Measurements from ENCODE around the gene ODAD3. TPM values are rescaled to one million over a fixed set of nuclear protein-coding genes. Genes with fewer than 3 reads are reported as not detected.

Gene ODAD3
- total RNA-seq, 1 donor from 2014 or later: 0.66 TPM

DNA sequence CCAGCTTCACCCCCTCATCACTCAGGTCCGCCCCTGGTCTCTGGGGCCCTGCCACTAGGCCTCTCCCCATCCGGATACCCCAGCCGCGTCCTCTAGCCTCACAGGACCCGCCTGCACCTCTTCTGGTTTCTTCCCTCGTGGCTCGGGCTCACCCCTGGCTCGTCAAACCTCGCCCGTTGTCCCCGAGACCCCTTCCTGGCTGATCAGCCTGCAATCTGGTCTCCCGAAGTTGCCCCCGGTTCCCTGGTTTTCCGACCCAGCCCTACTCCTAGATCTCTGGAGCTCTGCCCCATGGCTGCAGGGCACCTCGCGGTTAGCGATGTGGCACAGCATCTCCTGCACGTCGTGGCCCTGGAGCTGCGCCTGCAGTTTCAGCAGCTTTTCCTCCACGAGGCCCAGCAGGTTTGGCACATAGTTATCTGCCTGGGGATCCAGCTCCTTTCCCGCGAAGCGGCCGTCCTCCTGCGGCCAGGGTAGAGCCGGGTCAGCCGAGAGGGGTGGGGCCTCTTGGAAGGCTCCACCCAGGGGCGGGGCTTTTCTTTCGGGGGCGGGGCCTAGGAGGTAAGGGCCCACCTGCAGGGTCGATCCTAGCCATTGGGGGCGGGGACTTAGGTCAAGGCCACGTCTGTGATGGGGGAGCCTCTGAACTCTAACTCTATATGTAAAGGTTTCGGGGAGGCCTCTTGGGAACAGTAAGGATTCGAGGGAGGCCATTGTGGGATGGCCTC lies 13.4 kb downstream of the ODAD3 start:
- Mint-ChIP-seq H3K27me3 (ENCODE audit: low read depth, unreplicated experiment) (peaks cover 46% of the 10 kb centered on the region), H3K4me1 (ENCODE audit: low read depth, unreplicated experiment) (no peaks in the 10 kb centered on the region), H3K4me3 (ENCODE audit: unreplicated experiment) (no peak overlapping the region), H3K27ac (ENCODE audit: unreplicated experiment) (no peak overlapping the region), H3K36me3 (ENCODE audit: low read depth, unreplicated experiment) (no peaks in the 10 kb centered on the region), H3K9me3 (ENCODE audit: unreplicated experiment) (peaks cover 3% of the 10 kb centered on the region)
- H2AFZ ChIP-seq (ENCODE audit: low read depth, low read length): peak overlapping the region; percentile 34
- H3K27ac ChIP-seq (ENCODE audit: low read depth, low read length): no peak overlapping the region
- TF ChIP-seq, protein P1, sequence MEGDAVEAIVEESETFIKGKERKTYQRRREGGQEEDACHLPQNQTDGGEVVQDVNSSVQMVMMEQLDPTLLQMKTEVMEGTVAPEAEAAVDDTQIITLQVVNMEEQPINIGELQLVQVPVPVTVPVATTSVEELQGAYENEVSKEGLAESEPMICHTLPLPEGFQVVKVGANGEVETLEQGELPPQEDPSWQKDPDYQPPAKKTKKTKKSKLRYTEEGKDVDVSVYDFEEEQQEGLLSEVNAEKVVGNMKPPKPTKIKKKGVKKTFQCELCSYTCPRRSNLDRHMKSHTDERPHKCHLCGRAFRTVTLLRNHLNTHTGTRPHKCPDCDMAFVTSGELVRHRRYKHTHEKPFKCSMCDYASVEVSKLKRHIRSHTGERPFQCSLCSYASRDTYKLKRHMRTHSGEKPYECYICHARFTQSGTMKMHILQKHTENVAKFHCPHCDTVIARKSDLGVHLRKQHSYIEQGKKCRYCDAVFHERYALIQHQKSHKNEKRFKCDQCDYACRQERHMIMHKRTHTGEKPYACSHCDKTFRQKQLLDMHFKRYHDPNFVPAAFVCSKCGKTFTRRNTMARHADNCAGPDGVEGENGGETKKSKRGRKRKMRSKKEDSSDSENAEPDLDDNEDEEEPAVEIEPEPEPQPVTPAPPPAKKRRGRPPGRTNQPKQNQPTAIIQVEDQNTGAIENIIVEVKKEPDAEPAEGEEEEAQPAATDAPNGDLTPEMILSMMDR (IDR thresholded peaks at IDR 0.05; ENCODE audit: insufficient read depth, low read depth, low read length): no peak
- peak; percentile 52 for TF ChIP-seq EZH2 (IDR thresholded peaks at IDR 0.05; ENCODE audit: insufficient read depth, low read length)
- no peak overlapping the region for H3K9ac ChIP-seq (ENCODE audit: low read length)
- no peaks in the 10 kb centered on the region for H3K79me2 ChIP-seq (ENCODE audit: insufficient read depth, low read length)
- H3K4me3 ChIP-seq (ENCODE audit: insufficient read depth, low read depth, low read length): no peak overlapping the region
- peaks cover 3% of the 10 kb centered on the region for H3K4me1 ChIP-seq (ENCODE audit: insufficient read depth, low read length)
- peak overlapping the region; percentile 54 for H3K4me2 ChIP-seq (ENCODE audit: low read length)
- FAIRE-seq (no peak), DNase-seq (ENCODE audit: low read depth) (no peak)
- no peaks in the 10 kb centered on the region for H3K9me3 ChIP-seq (ENCODE audit: insufficient read depth, low read depth, low read length)
- H3K36me3 ChIP-seq (ENCODE audit: insufficient read depth, low read length): no peaks in the 10 kb centered on the region
- peaks cover 58% of the 10 kb centered on the region for H3K27me3 ChIP-seq (ENCODE audit: insufficient read depth, low read length)
- no peaks in the 10 kb centered on the region for H4K20me1 ChIP-seq (ENCODE audit: insufficient read depth, low read length)

DNA sequence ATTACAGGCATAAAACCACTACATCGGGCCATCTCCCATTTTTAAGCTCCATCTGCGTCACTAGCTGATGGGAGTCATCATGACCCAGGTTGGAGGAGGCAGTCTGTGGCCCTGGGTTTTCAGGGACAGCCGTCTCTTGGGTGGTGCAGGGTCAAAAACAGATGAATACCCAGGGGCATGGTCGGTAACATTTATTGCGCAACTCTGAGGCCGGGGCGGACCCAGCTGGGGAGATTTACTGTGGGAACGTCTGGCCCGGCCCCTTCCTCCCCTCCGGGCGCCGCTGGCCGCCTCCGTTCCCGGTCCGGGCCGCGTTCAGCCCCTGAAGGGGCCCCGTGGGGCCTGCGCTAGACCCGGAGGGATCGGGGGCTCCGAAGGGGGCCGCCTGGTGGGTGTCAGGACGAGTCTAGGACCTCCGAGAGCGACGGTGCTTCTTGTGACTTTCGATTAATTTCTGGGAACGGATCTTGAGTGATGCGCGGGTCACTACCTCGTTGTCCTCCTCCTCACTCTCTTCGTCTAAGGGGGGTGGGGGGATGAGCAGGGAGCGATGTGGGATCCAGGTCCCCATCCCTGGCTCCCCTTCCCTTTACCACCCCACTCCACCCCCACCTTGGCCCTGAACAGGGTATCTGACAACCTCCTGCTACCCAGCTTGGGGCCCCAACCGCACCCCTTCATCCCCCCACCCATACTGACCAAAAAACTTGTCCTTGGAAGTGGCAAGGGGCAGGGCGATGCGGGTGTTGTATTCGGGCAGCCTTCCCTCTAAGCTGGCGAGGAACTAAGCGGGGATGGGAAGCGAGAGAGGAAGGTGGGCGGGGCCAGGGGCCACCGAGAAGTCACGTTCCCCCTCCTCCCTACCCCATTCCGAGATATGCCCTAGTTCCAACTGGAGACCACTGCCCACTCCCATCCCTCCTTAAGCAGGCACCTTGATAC lies 14.2 kb downstream of the ODAD3 start:
- no peak overlapping the region for H3K27ac ChIP-seq (ENCODE audit: low read depth, low read length)
- DNase-seq (ENCODE audit: low read depth) (no peak), FAIRE-seq (no peak)
- no peaks in the 10 kb centered on the region for H3K79me2 ChIP-seq (ENCODE audit: insufficient read depth, low read length)
- Mint-ChIP-seq H3K27me3 (ENCODE audit: low read depth, unreplicated experiment) (peaks cover 46% of the 10 kb centered on the region), H3K9me3 (ENCODE audit: unreplicated experiment) (peaks cover 3% of the 10 kb centered on the region), H3K4me3 (ENCODE audit: unreplicated experiment) (no peak overlapping the region), H3K27ac (ENCODE audit: unreplicated experiment) (no peak overlapping the region), H3K4me1 (ENCODE audit: low read depth, unreplicated experiment) (no peaks in the 10 kb centered on the region), H3K36me3 (ENCODE audit: low read depth, unreplicated experiment) (no peaks in the 10 kb centered on the region)
- no peak for TF ChIP-seq EZH2 (IDR thresholded peaks at IDR 0.05; ENCODE audit: insufficient read depth, low read length)
- TF ChIP-seq, protein P1 (IDR thresholded peaks at IDR 0.05; ENCODE audit: insufficient read depth, low read depth, low read length): no peak
- no peak overlapping the region for H3K4me3 ChIP-seq (ENCODE audit: insufficient read depth, low read depth, low read length)
- H2AFZ ChIP-seq (ENCODE audit: low read depth, low read length): no peak overlapping the region
- H3K27me3 ChIP-seq (ENCODE audit: insufficient read depth, low read length): peaks cover 58% of the 10 kb centered on the region
- peak overlapping the region; percentile 54 for H3K4me2 ChIP-seq (ENCODE audit: low read length)
- no peaks in the 10 kb centered on the region for H3K9me3 ChIP-seq (ENCODE audit: insufficient read depth, low read depth, low read length)
- H3K9ac ChIP-seq (ENCODE audit: low read length): no peak overlapping the region
- H3K36me3 ChIP-seq (ENCODE audit: insufficient read depth, low read length): no peaks in the 10 kb centered on the region
- no peaks in the 10 kb centered on the region for H4K20me1 ChIP-seq (ENCODE audit: insufficient read depth, low read length)
- H3K4me1 ChIP-seq (ENCODE audit: insufficient read depth, low read length): peaks cover 3% of the 10 kb centered on the region
